ENCODE results near the gene MAST3. TPM values are rescaled to one million over a fixed set of nuclear protein-coding genes. Genes with fewer than 3 reads are reported as not detected.

The MAST3 gene
- polyA plus RNA-seq, 3 donors = 6.8 to 34.0 (median 12.4) TPM

- Histone ChIP-seq H3K79me2 (ENCODE audit: insufficient read depth, low read length) (peaks cover 13% of the 10 kb centered on the region), H3K4me1 (ENCODE audit: control insufficient read depth in 1 of 2, insufficient read depth in 2 of 2, low read length in 2 of 2) (peaks cover 31 to 46% of the 10 kb centered on the region in 2 donors)
- H3K4me3 Mint-ChIP-seq = no peak overlapping the region
These were observed 57.8 kb downstream of the MAST3 start for GRCh38 chr19:18155095-18156087.

More at GRCh38 chr19:18155095-18156087, 57.8 kb downstream of the MAST3 start:
- Histone ChIP-seq H3K9ac (ENCODE audit: insufficient read depth, low read length, poor library complexity, severe bottlenecking) (no peak overlapping the region), H3K27ac (ENCODE audit: low read depth in 1 of 2, low read length in 2 of 2) (no peak overlapping the region), H3K9me3 (replicated peaks in 1 of 2; ENCODE audit: control insufficient read depth in 1 of 2, insufficient read depth in 1 of 2, low read length in 2 of 2) (no peaks in the 10 kb centered on the region), H3K4me2 (replicated peaks; ENCODE audit: extremely low read depth, low read length, poor library complexity, severe bottlenecking) (no peak overlapping the region), H3K27me3 (ENCODE audit: control insufficient read depth in 2 of 2, insufficient read depth in 2 of 2, low read length in 2 of 2) (no peaks in the 10 kb centered on the region), H4K20me1 (ENCODE audit: insufficient read depth, low read length) (peaks cover 37% of the 10 kb centered on the region), H2AFZ (ENCODE audit: insufficient read depth, low read depth, low read length, poor library complexity, severe bottlenecking) (no peak overlapping the region), H3K4me3 (replicated peaks in 1 of 3; ENCODE audit: low read depth in 2 of 3, low read length in 3 of 3) (no peak overlapping the region), H3K36me3 (replicated peaks in 1 of 2; ENCODE audit: control insufficient read depth in 1 of 2, insufficient read depth in 2 of 2, low read length in 2 of 2) (peaks cover 10 to 15% of the 10 kb centered on the region in 2 donors)
- Mint-ChIP-seq H3K9me3 (no peaks in the 10 kb centered on the region), H3K27me3 (ENCODE audit: low read depth in 3 of 3) (peaks cover 0 to 2% (median 1%) of the 10 kb centered on the region in 3 donors), H3K36me3 (peaks cover 8 to 18% of the 10 kb centered on the region in 2 donors), H3K27ac (no peak overlapping the region), H3K4me1 (peaks cover 38% of the 10 kb centered on the region)
- intact Hi-C loops (cut with micrococcal nuclease) = loop anchor here in 1 of 2 donors (10.0 kb wide), 1 partner anchor 49 kb away; the partner anchor contains the start of gene RAB3A
- peak in 1 of 3 donors; percentile 8 for DNase-seq
- no peak for TF ChIP-seq CTCF (IDR thresholded peaks at IDR 0.05)
- WGBS (ENCODE audit: insufficient coverage) = 96% methylated on average over 31 of the region's 43 CpGs

Data from CD14-positive monocyte (primary cell).